Naive B cell (primary cell): ENCODE data around the gene CCDC70. TPM values are rescaled to one million over a fixed set of nuclear protein-coding genes. Genes with fewer than 3 reads are reported as not detected.
A peak's percentile ranks its signal among the peaks of the same experiment; 100 is the strongest.

Experiments used
- ATAC-seq, 2 donors: fragments of 150-1000 bp; cut with Tn5 transposase; 2 replicates each; pipeline ENCODE4 v1.10.0; 2021; ENCODE audit warnings: low read depth in 2 of 2, mild to moderate bottlenecking in 2 of 2, moderate library complexity in 2 of 2
- DNase-seq: peaks from one replicate; pipeline ENCODE4 v3.0.0; 2022
- H3K27ac Mint-ChIP-seq, 6 donors: one replicate each; pipeline ENCODE4 v1.8.0; 2020 to 2022; ENCODE audit warnings: mild to moderate bottlenecking in 6 of 6, mixed read lengths in 6 of 6, moderate library complexity in 5 of 6, inconsistent platforms in 2 of 6
- H3K27me3 Mint-ChIP-seq, 3 donors: one replicate each; pipeline ENCODE4 v1.8.0; 2021 to 2022; ENCODE audit warnings: mixed read lengths in 3 of 3, mild to moderate bottlenecking in 1 of 3
- H3K36me3 Mint-ChIP-seq, 2 donors: one replicate each; pipeline ENCODE4 v1.8.0; 2020 to 2022; ENCODE audit warnings: mixed read lengths in 2 of 2, inconsistent platforms in 1 of 2, mild to moderate bottlenecking in 1 of 2
- H3K4me1 Mint-ChIP-seq, 3 donors: one replicate each; pipeline ENCODE4 v1.8.0; 2020 to 2022; ENCODE audit warnings: mixed read lengths in 3 of 3, inconsistent platforms in 1 of 3, mild to moderate bottlenecking in 1 of 3, moderate library complexity in 1 of 3
- H3K4me3 Mint-ChIP-seq, 8 donors: one replicate each; pipeline ENCODE4 v1.8.0; 2020 to 2022; ENCODE audit warnings: mild to moderate bottlenecking in 8 of 8, mixed read lengths in 8 of 8, moderate library complexity in 8 of 8, inconsistent platforms in 2 of 8
- H3K9me3 Mint-ChIP-seq, 7 donors: one replicate each; pipeline ENCODE4 v1.8.0; 2020 to 2022; ENCODE audit warnings: mixed read lengths in 7 of 7, mild to moderate bottlenecking in 5 of 7, inconsistent platforms in 2 of 7, moderate library complexity in 1 of 7
- polyA plus RNA-seq, 6 donors: library from polyadenylated mRNA; unstranded; fragments of 300-500 nt; fragmentation: Illumina TruSeq; gene quantifications; one replicate each; pipeline ENCODE4 v1.2.3, GENCODE V29; 2021; ENCODE audit warnings: low read depth in 6 of 6

CCDC70 gene
- polyA plus RNA-seq, 6 donors from 2014 or later: not detected

GRCh38 chr13:51910508-51910907 is 48.7 kb downstream of the CCDC70 start:
- no peak overlapping the region for H3K4me3 Mint-ChIP-seq
- ATAC-seq: no peak
- no peaks in the 10 kb centered on the region for H3K4me1 Mint-ChIP-seq
- H3K9me3 Mint-ChIP-seq: no peaks in the 10 kb centered on the region
- H3K27ac Mint-ChIP-seq: peak overlapping the region in 1 of 6 donors; percentile 2
- no peaks in the 10 kb centered on the region for H3K36me3 Mint-ChIP-seq
- no peak for DNase-seq
- H3K27me3 Mint-ChIP-seq: peaks cover 0 to 8% (median 4%) of the 10 kb centered on the region in 3 donors

GRCh38 chr13:51912091-51912490 is 50.3 kb downstream of the CCDC70 start:
- Mint-ChIP-seq H3K4me3 (no peak overlapping the region), H3K27me3 (peaks cover 0 to 15% (median 7%) of the 10 kb centered on the region in 3 donors), H3K36me3 (no peaks in the 10 kb centered on the region), H3K9me3 (no peaks in the 10 kb centered on the region), H3K4me1 (no peaks in the 10 kb centered on the region), H3K27ac (no peak overlapping the region)
- ATAC-seq (no peak), DNase-seq (no peak)

DNA sequence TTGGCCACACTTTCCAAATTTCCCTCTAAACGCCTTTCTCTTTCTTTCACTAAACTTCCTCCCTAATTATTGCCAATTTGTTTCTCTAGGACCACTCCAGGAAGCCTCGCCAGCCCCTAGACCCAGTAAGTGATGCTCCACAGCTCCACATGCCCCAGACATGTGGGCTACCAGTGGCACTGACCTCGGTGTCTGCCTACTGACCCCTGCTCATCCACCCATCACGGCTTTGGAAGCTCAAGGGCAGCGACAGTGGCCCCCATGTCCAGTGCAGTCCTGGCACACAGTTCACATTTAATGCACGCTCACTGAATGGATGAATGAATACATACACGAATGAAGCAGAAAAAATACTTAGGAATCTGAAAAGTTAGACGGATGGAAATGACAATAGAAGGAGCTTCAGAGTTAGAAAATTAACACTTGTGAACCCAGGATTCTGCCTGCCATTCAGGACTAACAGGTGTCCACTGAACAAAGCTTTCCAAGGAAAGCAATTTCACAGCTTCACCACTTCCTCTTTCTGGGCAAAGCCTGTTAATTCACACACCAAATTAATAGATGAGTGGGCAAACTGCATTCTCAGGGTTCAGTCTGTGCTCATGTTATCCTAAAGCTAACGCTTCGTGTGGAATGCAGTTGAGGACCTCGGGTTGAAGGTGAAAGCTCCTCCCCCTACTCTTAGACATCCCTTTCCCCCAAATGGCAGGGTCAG is 50.9 kb downstream of the CCDC70 start:
- peak overlapping the region in 1 of 6 donors; percentile 6 for H3K27ac Mint-ChIP-seq
- no peaks in the 10 kb centered on the region for H3K4me1 Mint-ChIP-seq
- H3K9me3 Mint-ChIP-seq: no peaks in the 10 kb centered on the region
- H3K4me3 Mint-ChIP-seq: no peak overlapping the region
- H3K27me3 Mint-ChIP-seq: peaks cover 0 to 16% (median 9%) of the 10 kb centered on the region in 3 donors
- H3K36me3 Mint-ChIP-seq: no peaks in the 10 kb centered on the region
- no peak for ATAC-seq
- DNase-seq: no peak

DNA sequence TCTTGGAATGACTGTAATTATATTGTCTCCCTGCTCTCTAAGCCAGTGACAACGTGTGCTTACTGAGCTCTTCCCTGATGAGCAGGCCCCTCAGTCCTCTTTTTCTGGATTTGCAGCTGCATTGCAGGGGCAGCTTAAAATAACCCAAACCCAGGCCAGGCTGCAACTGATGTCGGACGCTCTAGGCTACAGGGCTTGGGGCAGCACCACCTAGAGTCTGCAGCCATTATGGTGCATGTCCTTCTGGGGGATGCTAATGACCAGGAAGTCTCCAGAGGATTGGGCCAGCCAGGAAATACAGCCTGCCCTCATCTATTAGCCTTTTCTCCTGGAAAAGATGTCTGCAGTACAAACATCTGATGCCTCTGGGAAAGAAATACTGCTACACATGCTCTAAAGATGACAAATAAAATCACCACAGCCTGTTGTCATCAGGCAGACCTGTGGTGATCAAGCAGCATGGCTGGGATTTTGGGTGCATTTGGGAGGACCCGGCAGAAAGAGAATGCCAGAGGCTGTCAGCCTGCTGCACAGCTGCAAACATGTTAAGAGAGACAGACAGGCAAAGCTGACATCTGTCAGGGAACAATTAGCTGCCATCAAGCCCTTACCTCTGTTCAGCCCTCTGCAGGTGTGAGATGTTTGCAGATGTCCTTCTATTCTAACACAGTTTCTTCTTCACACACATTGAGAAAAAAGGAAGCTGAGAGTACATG is 51.8 kb downstream of the CCDC70 start:
- Mint-ChIP-seq H3K27me3 (peaks cover 0 to 16% (median 9%) of the 10 kb centered on the region in 3 donors), H3K27ac (no peak overlapping the region), H3K9me3 (no peaks in the 10 kb centered on the region), H3K4me1 (no peaks in the 10 kb centered on the region), H3K36me3 (no peaks in the 10 kb centered on the region), H3K4me3 (no peak overlapping the region)
- no peak for ATAC-seq
- DNase-seq: no peak

- Mint-ChIP-seq H3K27ac (no peak overlapping the region), H3K4me3 (no peak overlapping the region), H3K27me3 (peaks cover 0 to 16% (median 9%) of the 10 kb centered on the region in 3 donors), H3K36me3 (no peaks in the 10 kb centered on the region), H3K4me1 (no peaks in the 10 kb centered on the region), H3K9me3 (no peaks in the 10 kb centered on the region)
- no peak for DNase-seq
- no peak for ATAC-seq
Measured at GRCh38 chr13:51914137-51914493, 52.3 kb downstream of the CCDC70 start.

Other genes with a start within 250 kb of the CCDC70 start
- gene DHRS12, start 57.8 kb upstream of the CCDC70 start, polyA plus RNA-seq: 10 to 100 TPM; 18.5 to 26.6 (median 22.3) TPM
- gene TMEM272, start 16.8 kb upstream of the CCDC70 start, polyA plus RNA-seq: under 1 TPM in 2 of 6 donors, not detected in 4; 0.09 to 0.11 TPM
- under 1 TPM in 1 of 6 donors, not detected in 5; 0.04 TPM for gene ATP7B, start 149.5 kb downstream of the CCDC70 start, polyA plus RNA-seq
- 10 to 100 TPM; 16.3 to 36.6 (median 28.7) TPM for gene ALG11, start 150.4 kb downstream of the CCDC70 start, polyA plus RNA-seq
- 1 to 10 TPM in 4 of 6 donors, under 1 TPM in 1, not detected in 1; 0.93 to 3.4 (median 2.0) TPM for gene UTP14C, start 162.7 kb downstream of the CCDC70 start, polyA plus RNA-seq